Stomach (tissue), 19 donors: Measurements from ENCODE around the gene TMOD2. TPM values are rescaled to one million over a fixed set of nuclear protein-coding genes. Genes with fewer than 3 reads are reported as not detected.
A peak's percentile ranks its signal among the peaks of the same experiment; 100 is the strongest.

Experiments
- DNase-seq, 2 donors: peaks; one replicate each; pipeline versions ENCODE4 v3.0.0 to v3.0.0-alpha.2; 2013 to 2019
- H3K27ac ChIP-seq, 5 donors: fragments of 200-600 bp in 4 of 5; sonication (generic) in 4 of 5; one replicate each; pipeline ENCODE4 v1.5.1; 2013 to 2019; ENCODE audit warnings: mild to moderate bottlenecking in 1 of 5, moderate library complexity in 1 of 5
- H3K27me3 ChIP-seq, 3 donors: fragments of 200-600 bp; sonication (generic); one replicate each; pipeline ENCODE4 v1.5.1; 2017 to 2019; ENCODE audit warnings: mixed run types in 1 of 3
- H3K36me3 ChIP-seq, 4 donors: fragments of 200-600 bp; sonication (generic); 1 replicate in 3 of 4; 2 replicates in 1 of 4; pipeline ENCODE4 v1.5.1; 2016 to 2019
- H3K4me1 ChIP-seq, 4 donors: fragments of 200-600 bp; sonication (generic); one replicate each; pipeline ENCODE4 v1.5.1; 2016 to 2019
- H3K4me3 ChIP-seq, 4 donors: fragments of 200-600 bp; sonication (generic) in 3 of 4; one replicate each; pipeline ENCODE4 v1.5.1; 2016 to 2019; ENCODE audit warnings: mild to moderate bottlenecking in 1 of 4
- H3K9me3 ChIP-seq, 4 donors: fragments of 200-600 bp; sonication (generic); one replicate each; pipeline ENCODE4 v1.5.1; 2016 to 2019
- EP300 ChIP-seq: sonication (generic); formaldehyde crosslinking; IDR thresholded peaks from one replicate; pipeline ENCODE4 v1.6.1; 2017; ENCODE audit warnings: antibody characterized with exemption
- POLR2A ChIP-seq, 4 donors: fragments of 450-650 bp; IDR thresholded peaks; one replicate each; pipeline ENCODE4 v1.6.1; 2016; ENCODE audit warnings: antibody characterized with exemption in 4 of 4, control low read depth in 2 of 4, mild to moderate bottlenecking in 1 of 4, moderate library complexity in 1 of 4
- POLR2AphosphoS5 ChIP-seq, 3 donors: sonication (generic); formaldehyde crosslinking; IDR thresholded peaks; one replicate each; pipeline ENCODE4 v1.6.1; 2016; ENCODE audit warnings: antibody characterized with exemption in 3 of 3
- WGBS, 5 donors: extraction: QIAGEN DNeasy Blood & Tissue Kit in 3 of 5; methylation state at CpG; one replicate each; pipeline versions ENCODE4 v1.1.5 to v1.1.7; 2013 to 2018; 5-methylcytosine and 5-hydroxymethylcytosine counted together
- intact Hi-C: fragments of 100-400 bp; cut with DNase I; formaldehyde crosslinking; loops from one replicate; pipeline ENCODE4 v1.15.1; 2023; ENCODE audit warnings: low total_unique reads
- long read RNA-seq, 10 donors: transcript quantifications; one replicate each; lab custom pipeline, GENCODE V29; 2026
- polyA plus RNA-seq, 3 donors: library from polyadenylated mRNA; stranded (reverse); fragments of 200-250 nt; gene quantifications; one replicate each; pipeline ENCODE4 v1.2.3, GENCODE V29; 2013
- total RNA-seq, 5 donors: library from RNA; depleted of rRNA; stranded (reverse); fragments of >200 nt; gene quantifications; one replicate each; pipeline versions ENCODE4 v1.1.0 to v1.2.3, GENCODE V29; 2014 to 2016
- TF ChIP-seq, protein P1 (sequence below), 7 experiments: fragments of 450-650 bp in 4 of 7; fragments of 200-600 bp in 3 of 7; sonication (generic) in 3 of 7; IDR thresholded peaks; one replicate each; pipeline ENCODE4 v1.5.1; 2016 to 2019; ENCODE audit warnings: antibody characterized with exemption in 7 of 7, control low read depth in 2 of 7, mild to moderate bottlenecking in 1 of 7
- donor health status: healthy with polysubstance abuse.
- donor health status: Bipolar disorder and iron deficiency.
- donor health status: healthy.

The TMOD2 gene
- total RNA-seq (10 to 100 TPM in 1 of 5 donors, 1 to 10 TPM in 3, under 1 TPM in 1; 0.87 to 19.3 (median 2.9) TPM), polyA plus RNA-seq (1 to 10 TPM; 1.1 to 3.4 (median 3.2) TPM)
- long read RNA-seq, donor 1, result 0 reads
- long read RNA-seq, donor 2, full-length matches to known transcripts, result 3 of 3 reads
- long read RNA-seq, donor 2, partial matches to known transcripts, result 0 of 3 reads
- long read RNA-seq, donor 2, other reads (novel, unspliced or antisense), result 0 of 3 reads
- long read RNA-seq, donor 3, result 0 reads
- long read RNA-seq, donor 4, full-length matches to known transcripts, result 1 of 1 reads
- long read RNA-seq, donor 4, partial matches to known transcripts, result 0 of 1 reads
- long read RNA-seq, donor 4, other reads (novel, unspliced or antisense), result 0 of 1 reads
- long read RNA-seq, donor 5, full-length matches to known transcripts, result 2 of 2 reads
- long read RNA-seq, donor 5, partial matches to known transcripts, result 0 of 2 reads
- long read RNA-seq, donor 5, other reads (novel, unspliced or antisense), result 0 of 2 reads
- long read RNA-seq, donor 6, full-length matches to known transcripts, result 4 of 4 reads
- long read RNA-seq, donor 6, partial matches to known transcripts, result 0 of 4 reads
- long read RNA-seq, donor 6, other reads (novel, unspliced or antisense), result 0 of 4 reads
- long read RNA-seq, donor 7, full-length matches to known transcripts, result 1 of 1 reads
- long read RNA-seq, donor 7, partial matches to known transcripts, result 0 of 1 reads
- long read RNA-seq, donor 7, other reads (novel, unspliced or antisense), result 0 of 1 reads
- long read RNA-seq, donor 8, full-length matches to known transcripts, result 1 of 1 reads
- long read RNA-seq, donor 8, partial matches to known transcripts, result 0 of 1 reads
- long read RNA-seq, donor 8, other reads (novel, unspliced or antisense), result 0 of 1 reads
- long read RNA-seq, donor 9, full-length matches to known transcripts, result 1 of 1 reads
- long read RNA-seq, donor 9, partial matches to known transcripts, result 0 of 1 reads
- long read RNA-seq, donor 9, other reads (novel, unspliced or antisense), result 0 of 1 reads
- long read RNA-seq, donor 10, result 0 reads

DNA sequence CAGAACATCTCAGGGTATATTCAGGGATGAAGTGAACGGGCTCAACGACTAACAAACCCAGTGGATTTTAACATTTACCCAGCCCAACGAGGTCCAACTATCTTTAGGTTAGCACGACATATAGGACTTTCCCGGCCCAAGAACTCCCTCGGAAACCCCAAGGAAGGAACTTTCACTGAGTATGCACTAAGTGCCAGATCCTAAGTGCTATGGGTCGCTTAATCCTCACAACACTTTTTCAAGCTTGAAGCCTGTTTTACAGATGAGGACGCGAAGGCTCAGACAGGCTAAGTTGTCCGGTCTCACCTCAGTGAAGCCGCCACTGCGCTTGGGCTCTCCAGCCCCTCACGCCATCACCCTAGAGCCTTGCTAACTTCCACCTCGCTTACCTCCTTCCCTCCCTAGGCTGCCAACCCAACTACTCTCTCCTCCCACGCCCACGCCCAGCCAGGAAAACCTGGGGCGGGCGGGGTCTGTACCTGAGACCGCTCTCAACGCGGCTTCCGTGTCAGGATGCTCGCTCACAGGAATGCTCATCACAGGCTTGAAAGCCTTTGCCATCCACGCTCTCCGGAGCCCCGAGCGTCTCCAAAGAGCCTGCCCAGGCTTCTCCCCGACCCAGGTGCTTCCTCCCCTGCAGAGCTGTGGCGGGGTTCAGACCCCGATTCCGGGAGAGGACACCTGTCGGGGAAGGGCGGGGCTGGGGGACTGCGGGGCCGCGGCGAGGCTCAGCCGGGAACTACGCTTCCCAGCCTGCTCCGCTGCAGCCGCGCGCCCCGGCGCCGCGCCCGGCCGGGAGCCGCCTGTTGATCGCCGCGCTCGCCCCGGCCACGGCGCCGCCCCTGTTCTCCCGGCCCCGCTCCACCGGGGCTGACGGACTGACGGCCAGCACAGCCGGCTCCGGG, at the start of gene TMOD2:
TSS of gene TMOD2 (plus strand) at position 806 of the 905 bp plus-strand sequence. CDS start 14,845 bp downstream, outside the sequence.
- Histone ChIP-seq H3K9me3 (no peaks in the 10 kb centered on the region), H3K27ac (peak within 1 kb of the TSS; percentile 35 to 84 (median 53)), H3K36me3 (no peaks in the 10 kb centered on the region), H3K4me1 (peaks cover 12 to 23% (median 18%) of the 10 kb centered on the region in 4 donors), H3K4me3 (peak within 1 kb of the TSS; percentile 64 to 98 (median 86)), H3K27me3 (peaks cover 0 to 6% (median 0%) of the 10 kb centered on the region in 3 donors)
- intact Hi-C loops, result no loop called here
- DNase-seq, result peak; percentile 53 to 82
- WGBS, 5 donors, result 6 to 20% (median 8%) methylated on average over 22 to 65 of the region's 65 CpGs
- TF ChIP-seq POLR2AphosphoS5 (IDR thresholded peaks at IDR 0.05), result no peak
- no peak for TF ChIP-seq POLR2A (IDR thresholded peaks at IDR 0.05)
- TF ChIP-seq EP300, result no peak
- TF ChIP-seq, protein P1, sequence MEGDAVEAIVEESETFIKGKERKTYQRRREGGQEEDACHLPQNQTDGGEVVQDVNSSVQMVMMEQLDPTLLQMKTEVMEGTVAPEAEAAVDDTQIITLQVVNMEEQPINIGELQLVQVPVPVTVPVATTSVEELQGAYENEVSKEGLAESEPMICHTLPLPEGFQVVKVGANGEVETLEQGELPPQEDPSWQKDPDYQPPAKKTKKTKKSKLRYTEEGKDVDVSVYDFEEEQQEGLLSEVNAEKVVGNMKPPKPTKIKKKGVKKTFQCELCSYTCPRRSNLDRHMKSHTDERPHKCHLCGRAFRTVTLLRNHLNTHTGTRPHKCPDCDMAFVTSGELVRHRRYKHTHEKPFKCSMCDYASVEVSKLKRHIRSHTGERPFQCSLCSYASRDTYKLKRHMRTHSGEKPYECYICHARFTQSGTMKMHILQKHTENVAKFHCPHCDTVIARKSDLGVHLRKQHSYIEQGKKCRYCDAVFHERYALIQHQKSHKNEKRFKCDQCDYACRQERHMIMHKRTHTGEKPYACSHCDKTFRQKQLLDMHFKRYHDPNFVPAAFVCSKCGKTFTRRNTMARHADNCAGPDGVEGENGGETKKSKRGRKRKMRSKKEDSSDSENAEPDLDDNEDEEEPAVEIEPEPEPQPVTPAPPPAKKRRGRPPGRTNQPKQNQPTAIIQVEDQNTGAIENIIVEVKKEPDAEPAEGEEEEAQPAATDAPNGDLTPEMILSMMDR (IDR thresholded peaks at IDR 0.05), result no peak

DNA sequence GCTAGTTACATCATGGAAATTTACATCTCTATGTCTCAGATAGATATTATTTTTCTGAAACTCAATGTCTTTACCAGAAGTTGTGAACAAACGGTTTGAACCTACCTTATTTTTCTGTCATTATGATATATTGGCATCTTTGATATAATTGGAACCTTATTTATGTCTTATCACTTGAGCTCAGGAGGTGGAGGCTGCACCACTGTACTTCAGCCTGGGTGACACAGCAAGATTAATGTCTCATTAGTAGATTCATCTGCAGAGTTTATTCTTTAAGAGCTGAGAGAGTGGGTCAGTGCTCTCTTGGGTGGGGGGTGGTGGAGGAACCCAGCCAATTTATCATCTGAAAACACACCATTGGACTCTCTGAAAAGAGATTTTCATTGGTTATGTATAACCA, 48.7 kb upstream of the TMOD2 start:
- 44 to 66% (median 55%) methylated on average over 1 of the region's 1 CpG for WGBS, 5 donors
- peaks cover 0 to 10% (median 0%) of the 10 kb centered on the region in 3 donors for H3K27me3 ChIP-seq
- TF ChIP-seq POLR2A (IDR thresholded peaks at IDR 0.05), result no peak
- no peak for TF ChIP-seq POLR2AphosphoS5 (IDR thresholded peaks at IDR 0.05)
- TF ChIP-seq EP300, result no peak
- TF ChIP-seq, protein P1 (IDR thresholded peaks at IDR 0.05), result no peak
- no peaks in the 10 kb centered on the region for H3K36me3 ChIP-seq
- peaks cover 0 to 7% (median 0%) of the 10 kb centered on the region in 4 donors for H3K4me1 ChIP-seq
- H3K27ac ChIP-seq, result no peak overlapping the region
- H3K9me3 ChIP-seq, result no peaks in the 10 kb centered on the region
- no peak for DNase-seq
- intact Hi-C loops, result no loop called here
- no peak overlapping the region for H3K4me3 ChIP-seq

DNA sequence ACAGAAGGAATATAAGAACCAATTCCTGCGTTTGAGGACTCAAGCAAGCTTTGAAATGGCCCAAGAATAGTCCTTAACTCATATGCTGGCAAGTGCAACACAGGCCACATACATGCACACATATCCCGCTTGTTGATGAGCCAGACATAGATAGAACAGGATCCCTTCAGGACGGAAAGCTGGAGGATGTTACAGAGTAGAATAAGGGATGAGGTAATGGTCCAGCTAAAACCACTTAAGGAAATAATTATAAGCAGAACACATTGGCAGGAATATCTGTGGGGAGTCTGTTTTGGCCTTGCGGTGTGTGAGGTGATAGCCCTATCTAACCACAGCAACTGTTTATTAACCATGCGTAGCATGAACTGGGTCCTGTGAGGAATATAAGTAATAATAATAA, 45.1 kb upstream of the TMOD2 start:
- intact Hi-C loops, result no loop called here
- no peak overlapping the region for H3K4me3 ChIP-seq
- H3K4me1 ChIP-seq, result peaks cover 0 to 16% (median 3%) of the 10 kb centered on the region in 4 donors
- H3K9me3 ChIP-seq, result no peaks in the 10 kb centered on the region
- WGBS, 5 donors, result 74 to 82% (median 79%) methylated on average over 5 of the region's 5 CpGs
- H3K36me3 ChIP-seq, result no peaks in the 10 kb centered on the region
- DNase-seq, result peak in 1 of 2 donors; percentile 78
- H3K27me3 ChIP-seq, result no peaks in the 10 kb centered on the region
- TF ChIP-seq POLR2AphosphoS5 (IDR thresholded peaks at IDR 0.05) (no peak), POLR2A (IDR thresholded peaks at IDR 0.05) (no peak), EP300 (no peak)
- TF ChIP-seq, protein P1 (IDR thresholded peaks at IDR 0.05), result no peak
- H3K27ac ChIP-seq, result no peak overlapping the region
